SKM-1 treated with dmso at 0.1 percent for 144 hours (cell line): ENCODE data around the gene CRYZ.
"Not testable (repeated sequence)": the region's sequence is repeated elsewhere in the genome, so short reads cannot be mapped to it uniquely, and the experiment has no call there.

Experiments
- DNase-seq: peaks from one replicate; lab custom pipeline; 2025; ENCODE audit not compliant: unreplicated experiment; lab: John Stamatoyannopoulos, UW

Gene CRYZ

GRCh38 chr1:74681851-74682250 is 51.0 kb downstream of the CRYZ start:
- DNase-seq = no peak

- DNase-seq = no peak
Observed at GRCh38 chr1:74681449-74681848, 51.4 kb downstream of the CRYZ start.

GRCh38 chr1:74681001-74681400 is 51.8 kb downstream of the CRYZ start:
- no peak for DNase-seq

GRCh38 chr1:74679811-74680210 is 53.0 kb downstream of the CRYZ start:
- no peak for DNase-seq

- DNase-seq = no peak
Observed at GRCh38 chr1:74677926-74678325, 54.9 kb downstream of the CRYZ start.

- DNase-seq = no peak
Observed at GRCh38 chr1:74674278-74675048, 58.4 kb downstream of the CRYZ start.

GRCh38 chr1:74673351-74674111 is 59.3 kb downstream of the CRYZ start, which contains the start of gene ERICH3:
Gene ERICH3, minus strand, starts transcription at chr1:74673792. Its CDS starts 273 bp downstream, at chr1:74673519.
- no peak for DNase-seq

GRCh38 chr1:74670866-74671265 is 62.0 kb downstream of the CRYZ start:
- not testable (repeated sequence) for DNase-seq
